HG03196 (cell line): ENCODE data around the gene LARGE1.

ENCODE experiments used
- ATAC-seq: cut with Tn5 transposase; IDR thresholded peaks from one replicate; pipeline ENCODE4 v1.9.1; 2021; ENCODE audit not compliant: unreplicated experiment

LARGE1 gene

GRCh38 chr22:33785283-33785968 is 134.8 kb downstream of the LARGE1 start:
- ATAC-seq, result no peak

- ATAC-seq, result no peak
Observed at GRCh38 chr22:33781411-33781810, 138.9 kb downstream of the LARGE1 start.

GRCh38 chr22:33780531-33781136 is 139.6 kb downstream of the LARGE1 start:
- no peak for ATAC-seq

GRCh38 chr22:33779243-33779642 is 141.0 kb downstream of the LARGE1 start:
- no peak for ATAC-seq

GRCh38 chr22:33776491-33776890 is 143.8 kb downstream of the LARGE1 start:
- no peak for ATAC-seq

GRCh38 chr22:33774781-33775180 is 145.5 kb downstream of the LARGE1 start:
- ATAC-seq, result no peak

- no peak for ATAC-seq
Observed at GRCh38 chr22:33772745-33773144, 147.5 kb downstream of the LARGE1 start.

GRCh38 chr22:33771136-33771535 is 149.1 kb downstream of the LARGE1 start:
- ATAC-seq, result no peak

GRCh38 chr22:33770723-33771122 is 149.6 kb downstream of the LARGE1 start:
- ATAC-seq, result no peak

GRCh38 chr22:33766091-33766490 is 154.2 kb downstream of the LARGE1 start:
- ATAC-seq, result no peak

GRCh38 chr22:33758961-33759360 is 161.3 kb downstream of the LARGE1 start:
- no peak for ATAC-seq

- ATAC-seq, result no peak
Observed at GRCh38 chr22:33757802-33758483, 162.3 kb downstream of the LARGE1 start.

- no peak for ATAC-seq
Observed at GRCh38 chr22:33757041-33757801, 163.1 kb downstream of the LARGE1 start.

GRCh38 chr22:33756508-33756949 is 163.7 kb downstream of the LARGE1 start:
- ATAC-seq, result no peak

GRCh38 chr22:33748714-33749113 is 171.6 kb downstream of the LARGE1 start:
- ATAC-seq, result no peak

- ATAC-seq, result no peak
Observed at GRCh38 chr22:33747576-33748180, 172.6 kb downstream of the LARGE1 start.

- ATAC-seq, result no peak
Observed at GRCh38 chr22:33747029-33747428, 173.2 kb downstream of the LARGE1 start.

GRCh38 chr22:33746501-33746928 is 173.8 kb downstream of the LARGE1 start:
- ATAC-seq, result no peak

GRCh38 chr22:33745501-33745900 is 174.8 kb downstream of the LARGE1 start:
- ATAC-seq, result no peak

GRCh38 chr22:33743756-33744155 is 176.5 kb downstream of the LARGE1 start:
- ATAC-seq, result no peak

GRCh38 chr22:33741025-33741424 is 179.3 kb downstream of the LARGE1 start:
- no peak for ATAC-seq
